22Rv1 (cell line): ENCODE measurements around the gene VTI1A.

Source experiments
- CTCF ChIP-seq: fragments of 450-650 bp; IDR thresholded peaks from 2 replicates; pipeline ENCODE4 v1.5.1; 2017; ENCODE audit warnings: mild to moderate bottlenecking
- ZFX ChIP-seq: fragments of 450-650 bp; IDR thresholded peaks from 2 replicates; pipeline ENCODE4 v1.6.1; 2017; ENCODE audit warnings: antibody characterized with exemption, borderline replicate concordance

- TF ChIP-seq CTCF (no peak), ZFX (no peak)
Measured at GRCh38 chr10:112773783-112774182, 326.8 kb downstream of the VTI1A start.
